ENCODE results near the gene EME2.

The EME2 gene

DNA sequence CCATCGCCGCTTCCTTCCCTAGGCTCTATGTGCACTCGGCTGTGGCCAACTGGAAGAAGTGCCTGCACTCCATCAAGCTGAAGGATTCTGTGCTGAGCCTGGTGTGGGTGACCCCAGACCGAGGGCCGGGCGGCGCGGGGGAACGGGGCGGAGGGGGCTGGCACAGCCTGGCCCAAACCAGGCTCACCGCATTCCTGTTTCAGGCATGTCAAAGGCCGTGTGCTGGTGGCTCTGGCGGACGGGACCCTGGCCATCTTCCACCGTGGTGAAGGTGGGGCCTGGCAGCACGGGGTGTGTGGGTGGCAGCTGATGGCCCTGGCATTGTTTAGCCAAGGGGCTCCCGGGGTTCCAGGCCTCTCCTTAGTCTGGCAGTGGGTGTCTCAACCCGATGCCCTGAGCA lies 5.9 kb upstream of the EME2 start:
- DNase-seq (ENCODE audit: low spot score), result no peak

DNA sequence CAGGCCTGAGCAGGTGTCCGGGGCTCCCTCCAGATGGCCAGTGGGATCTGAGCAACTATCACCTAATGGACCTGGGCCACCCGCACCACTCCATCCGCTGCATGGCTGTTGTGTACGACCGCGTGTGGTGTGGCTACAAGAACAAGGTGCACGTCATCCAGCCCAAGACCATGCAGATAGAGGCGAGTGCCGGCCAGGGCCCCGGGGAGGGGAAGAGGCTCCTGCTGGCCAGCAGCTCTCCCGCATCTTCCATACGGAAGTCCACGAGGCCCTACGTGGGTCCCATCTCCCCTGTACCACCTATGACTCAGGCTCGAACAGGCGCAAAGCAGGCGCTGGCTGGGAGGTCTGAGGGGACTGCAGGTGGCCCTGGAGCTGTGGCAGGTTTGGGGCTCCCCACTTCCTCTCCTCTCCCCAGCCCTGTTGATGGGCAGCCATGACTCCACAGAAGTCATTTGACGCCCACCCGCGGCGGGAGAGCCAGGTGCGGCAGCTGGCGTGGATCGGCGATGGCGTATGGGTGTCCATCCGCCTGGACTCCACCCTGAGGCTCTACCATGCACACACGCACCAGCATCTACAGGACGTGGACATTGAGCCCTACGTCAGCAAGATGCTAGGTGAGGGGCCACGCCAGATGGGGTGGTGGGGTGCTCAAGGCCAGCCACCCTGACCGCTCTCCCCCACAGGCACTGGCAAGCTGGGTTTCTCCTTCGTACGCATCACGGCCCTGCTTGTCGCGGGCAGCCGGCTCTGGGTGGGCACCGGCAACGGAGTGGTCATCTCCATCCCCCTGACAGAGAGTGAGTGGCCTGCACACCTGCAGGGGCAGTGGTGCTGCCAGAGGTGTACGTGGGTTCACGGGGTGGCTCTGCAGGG lies 5.3 kb upstream of the EME2 start:
- no peak for DNase-seq (ENCODE audit: low spot score)

DNA sequence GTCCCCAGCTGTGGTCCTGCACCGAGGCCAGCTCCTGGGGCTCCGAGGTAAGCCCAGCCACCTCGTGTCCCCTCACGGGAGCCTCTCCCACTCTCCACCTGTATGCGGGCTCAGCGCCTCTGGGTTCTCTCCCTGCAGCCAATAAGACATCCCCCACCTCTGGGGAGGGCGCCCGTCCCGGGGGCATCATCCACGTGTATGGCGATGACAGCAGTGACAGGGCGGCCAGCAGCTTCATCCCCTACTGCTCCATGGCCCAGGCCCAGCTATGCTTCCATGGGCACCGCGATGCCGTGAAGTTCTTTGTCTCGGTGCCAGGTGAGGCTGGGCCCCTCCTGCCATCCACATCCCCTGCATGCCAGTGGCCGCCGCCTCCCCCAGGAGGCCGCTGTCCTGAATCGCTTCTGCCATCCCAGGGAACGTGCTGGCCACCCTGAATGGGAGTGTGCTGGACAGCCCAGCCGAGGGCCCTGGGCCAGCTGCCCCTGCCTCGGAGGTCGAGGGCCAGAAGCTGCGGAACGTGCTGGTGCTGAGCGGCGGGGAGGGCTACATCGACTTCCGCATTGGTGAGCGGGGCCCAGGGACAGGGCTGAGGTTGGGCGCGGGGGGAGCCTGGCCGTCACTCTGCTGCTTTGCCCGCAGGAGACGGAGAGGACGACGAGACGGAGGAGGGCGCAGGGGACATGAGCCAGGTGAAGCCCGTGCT lies 4.4 kb upstream of the EME2 start:
- no peak for DNase-seq (ENCODE audit: low spot score)

DNA sequence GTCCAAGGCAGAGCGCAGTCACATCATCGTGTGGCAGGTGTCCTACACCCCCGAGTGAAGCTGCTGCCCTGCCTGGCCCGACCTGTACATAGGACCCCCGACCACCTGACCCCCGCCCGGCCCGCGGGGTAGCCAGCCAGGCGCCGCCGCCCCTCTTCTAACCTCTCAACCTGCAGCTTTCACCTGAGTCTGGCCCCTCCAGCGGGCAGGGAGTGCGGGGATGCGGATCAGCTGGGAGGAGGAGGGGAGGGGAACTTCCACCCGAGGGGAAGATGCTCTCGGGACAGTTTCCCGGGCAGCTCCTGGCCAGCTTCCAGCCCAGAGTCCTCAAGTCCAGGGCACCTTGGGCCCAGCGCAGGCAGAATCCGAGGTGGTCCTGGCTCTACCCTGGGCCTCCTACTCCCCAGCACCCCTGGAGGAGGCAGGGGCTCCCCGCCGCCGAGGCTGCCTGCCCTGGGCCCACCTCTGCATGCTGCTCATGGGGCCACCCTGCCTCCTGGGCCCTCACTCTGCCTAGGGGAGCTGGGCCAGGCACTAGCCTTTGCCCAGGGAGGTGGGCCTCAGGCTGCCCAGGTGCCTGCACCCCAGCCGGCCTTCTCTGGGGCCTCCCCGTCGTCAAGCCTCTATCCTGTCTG lies 3.7 kb upstream of the EME2 start:
- DNase-seq (ENCODE audit: low spot score), result no peak

DNA sequence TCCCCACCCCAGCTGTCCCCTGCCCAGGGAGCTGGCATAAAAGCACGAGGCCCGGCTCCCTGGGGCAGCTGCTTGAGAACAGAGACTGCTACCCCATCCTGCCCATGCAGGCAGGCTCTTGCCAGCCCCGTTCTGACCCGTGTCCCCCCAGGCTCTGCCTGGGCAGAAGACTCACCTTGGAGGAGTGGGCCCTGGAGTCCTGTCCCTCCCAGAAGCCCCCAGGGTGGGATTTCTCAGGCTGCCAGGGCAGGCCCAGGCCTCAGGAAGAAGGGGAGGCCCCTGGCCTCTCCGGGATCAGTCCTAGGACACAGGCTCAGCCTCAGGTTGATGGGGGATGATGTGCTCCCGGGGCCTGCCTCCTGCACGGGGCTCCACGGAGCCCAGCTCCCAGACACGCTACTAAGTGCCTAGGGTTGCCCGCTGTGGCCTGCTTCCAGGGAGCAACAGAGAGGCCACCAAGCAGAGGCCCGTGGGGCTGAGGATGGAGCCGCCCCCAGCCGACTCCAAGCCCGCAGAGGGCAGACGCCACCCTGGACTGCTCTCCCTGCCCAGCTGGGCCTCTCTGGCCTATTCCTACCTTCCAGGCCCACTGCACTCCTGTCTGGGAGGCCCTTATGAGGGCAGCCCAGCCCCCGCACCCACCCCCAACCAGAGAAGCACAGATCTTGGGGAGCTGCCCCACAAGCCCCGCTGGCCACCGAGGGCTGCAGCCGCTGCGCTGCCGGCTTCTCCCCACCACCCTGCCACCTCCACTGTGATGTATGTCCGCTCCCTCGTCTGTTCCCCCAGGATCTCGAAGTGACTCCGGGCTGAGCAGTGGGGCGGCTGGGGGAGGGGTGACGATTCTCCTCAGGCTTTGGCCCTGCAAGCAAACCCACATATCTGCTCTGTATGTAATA lies 3.0 kb upstream of the EME2 start:
- no peak for DNase-seq (ENCODE audit: low spot score)

DNA sequence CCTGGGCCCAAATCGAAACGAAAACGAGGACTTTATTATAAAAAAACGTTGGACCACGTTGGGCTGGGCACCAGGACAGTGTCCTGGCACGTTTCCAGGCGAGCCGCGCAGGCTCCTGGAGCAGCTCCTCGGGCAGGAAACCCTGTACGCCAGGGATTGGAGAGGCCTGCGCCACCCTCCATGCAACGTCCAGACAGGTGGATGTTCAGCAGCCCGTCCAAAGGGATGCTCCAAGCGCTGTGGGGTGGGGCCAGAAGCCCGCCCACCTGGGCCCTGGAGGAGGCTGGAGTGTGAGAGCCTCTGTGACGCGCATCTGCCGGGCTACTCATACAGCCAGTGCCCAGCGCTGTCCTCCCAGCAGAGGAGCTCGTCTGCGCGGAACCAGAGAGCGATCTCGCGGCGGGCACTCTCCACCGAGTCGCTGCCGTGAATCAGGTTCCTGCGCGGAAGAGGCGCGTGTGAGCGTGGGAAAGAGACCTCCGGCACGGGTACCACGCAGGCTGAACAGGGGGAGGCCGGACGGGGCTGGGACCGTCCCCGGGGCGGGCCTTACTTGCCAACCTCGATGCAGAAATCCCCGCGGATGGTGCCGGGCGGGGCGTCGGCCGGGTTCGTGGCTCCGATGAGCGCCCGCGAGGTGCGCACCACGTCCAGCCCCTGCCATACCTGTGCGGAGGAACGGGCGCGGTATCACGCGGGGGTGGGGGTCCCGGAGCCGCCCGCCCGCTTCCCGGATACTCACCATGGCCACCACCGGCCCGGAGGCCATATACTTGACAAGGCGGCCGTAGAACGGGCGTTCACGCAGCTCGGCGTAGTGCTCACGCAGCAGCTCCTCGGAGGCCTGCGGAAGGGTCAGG lies 2.1 kb upstream of the EME2 start:
- DNase-seq (ENCODE audit: low spot score), result peak; percentile 77

DNA sequence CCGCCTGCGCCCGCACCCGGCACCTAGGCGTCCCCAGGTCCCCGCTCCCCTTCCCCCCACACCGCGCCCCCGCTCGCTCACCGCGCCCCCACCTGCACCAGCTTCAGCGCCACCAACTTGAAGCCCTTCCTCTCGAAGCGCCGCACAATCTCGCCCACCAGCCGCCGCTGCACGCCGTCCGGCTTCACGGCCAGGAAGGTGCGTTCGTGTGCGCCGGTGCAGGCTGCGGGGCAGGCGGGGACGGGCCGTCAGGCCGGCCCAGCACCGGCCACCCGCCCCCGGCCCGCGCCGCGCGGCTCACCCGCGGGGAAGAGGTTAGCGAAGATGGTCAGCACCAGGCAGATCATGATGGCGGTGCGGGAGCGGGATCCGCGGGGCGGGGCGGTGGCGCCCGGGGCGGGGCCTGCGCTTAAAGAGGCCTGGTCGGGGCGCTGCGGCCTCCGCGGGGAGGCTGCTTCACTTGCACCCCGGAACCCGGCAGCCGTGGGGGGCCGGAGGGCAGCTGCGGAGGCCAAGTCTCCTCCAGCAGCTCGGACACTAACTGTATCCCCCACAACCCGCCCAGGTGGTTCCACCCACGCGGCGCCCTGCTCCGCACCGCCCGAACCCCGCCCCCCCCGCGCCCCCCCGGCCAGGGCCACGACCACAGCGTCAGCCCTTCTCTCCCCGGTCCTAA lies 1.3 kb upstream of the EME2 start, which contains the start of gene NME3:
TSS of gene NME3 (minus strand) at position 356 of the 676 bp plus-strand sequence. CDS start at position 347, 9 bp downstream.
- no peak for DNase-seq (ENCODE audit: low spot score)

DNA sequence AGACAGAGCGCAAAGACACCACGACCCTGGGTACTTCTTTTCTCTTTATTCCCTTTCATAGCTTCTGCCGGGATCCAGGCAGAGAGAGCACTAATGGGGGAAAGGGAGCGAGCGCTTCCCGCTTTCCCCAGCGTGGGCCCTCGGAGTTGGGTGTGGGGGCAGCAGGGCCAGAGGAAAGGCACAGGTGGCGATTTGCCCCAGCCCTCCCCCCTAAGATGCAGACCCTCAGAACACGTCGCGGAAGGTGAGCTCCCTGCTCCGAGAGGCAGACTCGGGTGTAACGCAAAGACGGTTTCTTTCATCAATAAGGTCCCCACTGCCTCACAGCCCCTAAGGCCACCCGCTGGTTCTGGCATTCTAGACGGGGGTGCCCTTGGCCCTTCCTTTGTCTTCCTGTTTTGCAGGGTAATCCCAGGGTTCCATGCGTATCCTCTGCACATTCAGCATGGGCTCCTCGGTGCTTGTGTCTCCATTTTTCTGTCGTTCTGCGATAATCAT lies 697 bp upstream of the EME2 start:
- no peak for DNase-seq (ENCODE audit: low spot score)

DNA sequence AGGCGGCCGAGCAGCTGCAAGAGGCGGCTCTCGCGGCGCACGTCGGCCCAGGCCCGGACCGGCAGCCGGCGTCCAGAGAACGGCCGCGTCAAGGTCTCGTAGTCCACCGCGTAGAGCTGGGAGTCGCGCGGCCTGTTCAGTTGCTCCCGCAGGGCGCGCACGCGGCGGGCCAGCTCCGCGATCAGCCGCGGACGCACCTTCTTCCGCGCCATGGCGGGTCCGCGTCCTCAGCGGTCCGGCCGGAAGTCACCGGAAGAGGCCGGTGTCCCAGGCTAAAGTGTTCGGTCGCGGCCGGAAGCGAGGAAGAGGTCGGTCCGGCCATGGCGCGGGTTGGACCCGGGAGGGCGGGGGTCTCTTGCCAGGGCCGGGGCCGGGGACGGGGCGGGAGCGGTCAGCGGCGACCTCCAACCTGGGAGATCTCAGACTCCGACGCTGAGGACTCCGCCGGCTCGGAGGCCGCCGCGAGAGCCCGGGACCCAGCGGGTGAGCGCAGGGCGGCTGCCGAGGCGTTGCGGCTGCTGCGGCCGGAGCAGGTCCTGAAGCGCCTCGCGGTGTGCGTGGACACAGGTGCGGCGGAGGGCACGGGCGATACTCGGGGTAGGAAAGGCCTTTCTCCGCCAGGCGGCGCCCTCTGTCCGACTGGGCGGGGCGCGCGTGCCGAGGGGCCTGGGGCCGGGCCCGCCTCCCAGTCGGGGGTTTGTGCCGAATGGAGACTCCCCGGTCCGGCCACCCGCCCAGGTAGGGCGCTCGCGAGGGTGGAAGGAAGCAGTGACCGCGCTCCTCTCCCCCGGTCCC lies 495 bp downstream of the EME2 start, which contains the start of gene MRPS34:
TSS of gene MRPS34 (minus strand) at position 227 of the 795 bp plus-strand sequence. CDS start at position 212, 15 bp downstream.
- peak; percentile 82 for DNase-seq (ENCODE audit: low spot score)

DNA sequence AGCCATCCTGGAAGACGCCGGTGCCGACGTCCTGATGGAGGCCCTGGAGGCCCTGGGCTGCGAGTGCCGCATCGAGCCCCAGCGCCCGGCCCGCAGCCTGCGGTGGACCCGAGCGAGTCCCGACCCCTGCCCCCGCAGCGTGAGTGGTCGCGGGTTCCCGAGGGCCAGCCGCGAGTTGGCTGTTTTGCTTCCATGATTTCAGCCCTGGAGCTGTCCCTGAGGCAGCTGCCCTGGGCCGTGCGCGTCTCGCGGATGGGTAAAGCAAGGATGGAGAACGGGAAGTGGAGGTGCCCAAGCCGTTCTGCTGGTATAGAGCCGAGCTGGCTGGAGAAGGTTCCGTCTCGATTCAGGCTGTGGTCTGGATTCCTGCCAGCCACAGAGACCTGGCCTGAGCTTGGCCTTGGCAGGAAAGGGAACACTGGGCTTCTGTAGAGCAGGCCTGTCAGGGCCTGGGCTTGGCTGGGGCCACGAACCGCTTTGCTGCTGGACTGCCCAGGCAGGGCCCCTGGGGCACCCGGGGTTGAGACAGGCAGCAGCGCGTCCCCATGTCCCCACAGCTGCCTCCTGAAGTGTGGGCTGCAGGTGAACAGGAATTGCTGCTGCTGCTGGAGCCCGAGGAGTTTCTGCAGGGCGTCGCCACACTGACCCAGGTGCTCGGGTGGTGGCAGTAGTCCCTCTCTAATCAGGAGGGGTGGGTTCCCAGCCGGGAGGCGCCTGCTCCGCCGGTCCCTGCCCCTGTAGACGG lies 1.3 kb downstream of the EME2 start:
- DNase-seq (ENCODE audit: low spot score), result no peak

DNA sequence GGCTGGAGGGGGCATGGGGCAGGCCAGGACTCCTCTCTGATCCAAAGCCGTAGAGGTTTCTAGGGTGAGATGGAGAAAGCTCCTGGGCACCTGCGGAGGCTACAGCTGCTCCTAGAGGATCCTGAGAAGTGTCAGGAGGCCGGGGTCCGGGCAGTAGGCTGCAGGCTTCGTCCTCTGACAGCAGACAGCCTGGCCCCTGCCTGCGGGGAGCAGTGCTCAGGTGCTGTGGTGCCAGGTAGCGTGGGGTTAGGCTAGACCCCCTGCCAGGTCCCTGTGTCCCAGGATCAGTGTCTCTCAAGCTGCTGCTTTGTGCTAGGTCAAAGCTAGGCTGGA lies 1.8 kb downstream of the EME2 start:
- DNase-seq (ENCODE audit: low spot score), result no peak

DNA sequence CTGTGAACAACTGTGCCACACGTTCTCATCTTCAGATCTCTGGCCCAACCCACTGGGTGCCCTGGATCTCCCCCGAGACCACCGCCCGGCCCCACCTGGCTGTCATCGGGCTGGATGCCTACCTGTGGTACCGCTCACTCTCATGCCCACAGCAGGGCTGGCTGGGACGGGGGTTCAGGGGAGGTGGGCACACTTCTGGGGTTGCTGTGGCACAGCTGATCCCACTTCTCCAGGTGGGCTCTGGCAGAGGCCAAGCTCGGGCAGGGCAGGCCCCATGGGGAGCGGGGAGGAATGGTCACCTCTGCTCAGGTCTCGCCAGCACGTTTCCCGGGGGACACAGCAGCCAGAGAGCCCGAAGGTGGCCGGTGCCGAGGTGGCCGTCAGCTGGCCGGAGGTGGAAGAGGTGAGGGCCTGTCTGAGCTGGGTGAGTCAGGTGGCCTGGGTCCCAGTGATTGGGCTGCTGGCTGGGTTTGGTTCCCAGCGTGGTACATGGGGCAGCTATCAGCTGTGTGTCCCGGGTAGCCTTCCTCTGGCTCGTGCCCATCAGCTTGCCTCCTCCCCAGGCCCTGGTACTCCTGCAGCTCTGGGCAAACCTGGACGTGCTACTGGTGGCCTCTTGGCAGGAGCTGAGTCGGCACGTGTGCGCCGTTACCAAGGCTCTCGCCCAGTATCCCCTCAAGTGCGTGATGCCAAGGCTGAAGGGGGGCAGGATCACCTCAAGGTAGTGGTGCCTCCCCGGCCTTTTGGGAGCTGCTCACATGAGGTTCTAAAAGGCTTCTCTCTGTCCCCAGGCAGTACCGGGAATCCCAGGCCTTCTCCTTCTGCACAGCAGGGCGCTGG lies 2.6 kb downstream of the EME2 start:
- DNase-seq (ENCODE audit: low spot score), result no peak

DNA sequence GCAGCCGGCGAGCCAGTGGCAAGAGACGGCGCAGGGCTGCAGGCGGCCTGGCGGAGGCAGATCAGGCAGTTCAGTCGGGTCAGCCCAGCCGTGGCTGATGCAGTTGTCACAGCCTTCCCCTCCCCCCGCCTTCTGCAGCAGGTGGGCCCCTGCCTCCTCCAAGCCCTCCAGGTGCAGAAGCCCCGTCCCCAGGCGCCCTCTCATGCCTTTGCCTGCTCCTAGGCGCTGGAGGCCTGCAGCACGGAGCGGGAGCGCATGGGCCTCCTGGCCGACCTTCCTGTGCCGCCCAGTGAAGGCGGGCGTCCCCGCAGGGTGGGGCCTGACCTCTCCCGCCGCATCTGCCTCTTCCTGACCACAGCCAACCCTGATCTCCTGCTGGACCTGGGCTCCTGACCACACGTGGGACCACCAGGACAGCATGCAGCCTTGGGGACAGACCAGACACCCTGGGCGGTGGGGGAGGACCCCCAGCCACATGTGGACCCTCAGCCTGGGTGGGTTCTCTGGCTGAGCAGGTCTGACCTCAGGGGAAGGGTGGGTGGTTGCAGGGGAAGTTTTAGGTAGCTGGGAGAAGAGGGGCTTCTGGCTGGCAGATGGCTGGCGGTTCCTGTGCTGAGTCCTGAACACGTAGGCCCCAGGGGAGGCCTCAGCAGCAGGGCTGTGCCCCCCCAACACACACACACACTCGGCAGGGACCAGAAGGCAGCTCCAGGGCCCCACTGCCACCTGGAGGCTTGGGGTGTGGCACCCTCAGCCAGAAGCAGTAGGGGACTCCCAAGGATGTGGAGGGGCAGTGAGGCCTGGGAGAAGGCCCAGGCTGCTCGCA lies 3.4 kb downstream of the EME2 start:
- DNase-seq (ENCODE audit: low spot score), result no peak

DNA sequence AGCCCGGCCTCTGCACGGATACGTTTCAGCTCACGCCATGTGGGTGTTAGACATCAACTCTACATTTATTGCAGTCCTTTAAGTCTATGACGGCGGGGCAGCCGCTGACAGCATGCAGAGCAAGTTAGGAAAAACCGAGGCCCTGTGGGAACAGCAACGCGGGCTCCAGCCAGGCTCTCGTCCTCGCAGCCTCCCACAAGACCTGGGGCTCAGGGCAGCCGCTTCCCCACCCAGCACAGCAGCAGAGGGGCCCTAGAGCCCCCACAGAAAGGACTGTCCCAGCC lies 4.0 kb downstream of the EME2 start:
- no peak for DNase-seq (ENCODE audit: low spot score)

DNA sequence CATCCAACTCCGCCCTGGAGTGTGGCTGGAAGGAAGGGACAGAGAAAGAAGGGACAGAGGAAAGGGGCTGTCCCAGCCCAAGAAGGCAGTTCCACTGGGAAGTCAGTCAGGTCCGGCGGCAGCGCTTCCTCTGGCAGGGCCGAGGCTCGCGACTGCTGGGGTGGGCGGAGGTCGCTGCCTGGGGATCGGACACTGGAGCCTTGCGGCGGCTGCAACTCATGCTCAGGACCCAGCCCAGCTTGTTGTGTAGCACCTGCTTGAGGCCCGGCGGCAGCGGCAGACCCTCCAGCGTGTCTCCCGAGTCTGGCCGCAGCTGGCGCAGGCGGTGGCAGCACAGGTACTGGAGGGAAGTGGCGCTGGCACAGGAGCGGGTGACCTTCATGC lies 4.4 kb downstream of the EME2 start:
- DNase-seq (ENCODE audit: low spot score), result no peak

DNA sequence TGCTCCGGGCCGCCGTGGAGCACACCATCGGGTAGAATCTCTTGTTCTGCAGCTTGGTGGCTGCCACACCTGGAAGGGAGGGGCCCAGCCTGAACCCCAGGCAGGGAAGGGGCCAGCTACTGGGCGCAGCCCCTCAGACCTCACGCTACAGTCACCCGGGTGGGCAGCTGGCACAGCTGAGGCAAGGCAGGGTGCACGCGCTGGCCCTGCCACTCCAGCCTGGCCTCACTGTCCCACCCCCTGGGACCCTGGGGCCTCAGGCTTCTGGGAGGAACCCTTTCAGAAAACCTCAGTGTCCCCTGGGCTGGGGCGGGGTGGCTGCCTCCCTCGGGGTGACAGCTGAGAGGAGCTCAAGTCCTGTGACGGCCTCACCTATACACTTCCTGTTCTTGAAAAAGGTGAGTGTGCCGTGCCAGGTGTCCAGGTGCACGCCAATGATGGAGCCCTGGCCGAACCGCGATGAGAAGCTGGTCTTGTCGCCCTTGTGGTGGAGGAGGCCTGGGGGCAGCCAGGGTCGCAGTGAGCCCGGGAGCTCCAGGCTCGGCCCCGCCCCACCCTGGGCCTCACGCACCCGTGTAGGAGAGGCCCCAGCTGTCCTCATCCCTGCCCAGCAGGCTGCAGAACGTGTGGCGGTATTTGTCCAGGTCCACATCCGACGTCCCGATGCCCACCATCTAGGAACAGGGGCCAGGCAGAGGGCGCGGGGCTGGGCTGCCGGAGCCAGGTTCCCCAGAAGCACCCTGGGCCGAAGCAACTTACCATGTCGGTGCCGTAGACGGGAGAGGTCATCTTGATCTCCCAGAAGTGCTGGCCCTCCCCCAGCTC lies 5.0 kb downstream of the EME2 start:
- DNase-seq (ENCODE audit: low spot score), result no peak
